ENCODE measurements around the gene HORMAD2.

Gene HORMAD2

GRCh38 chr22:30196141-30196879, 116.0 kb downstream of the HORMAD2 start (continued):
- peak; percentile 67 for TF ChIP-seq KLF8 (tag by site-specific recombination; IDR thresholded peaks at IDR 0.05)
- no peak for TF ChIP-seq ZNF133 (tag by site-specific recombination; IDR thresholded peaks at IDR 0.05)
- peak; percentile 89 for TF ChIP-seq ZNF24 (tag by site-specific recombination; IDR thresholded peaks at IDR 0.05)
- no peak for TF ChIP-seq ELK4 (IDR thresholded peaks at IDR 0.05; ENCODE audit: borderline replicate concordance, low read depth, low read length)
- TF ChIP-seq PATZ1 (tag by site-specific recombination; IDR thresholded peaks at IDR 0.05): peak; percentile 90
- peak; percentile 70 for TF ChIP-seq KLF16 (tag by site-specific recombination; IDR thresholded peaks at IDR 0.05)
- no peak for TF ChIP-seq ZNF155 (tag by site-specific recombination; IDR thresholded peaks at IDR 0.05)
- TF ChIP-seq ZNF768 (tag by site-specific recombination; IDR thresholded peaks at IDR 0.05): peak; percentile 71; the same call in 1 of the 2 replicates
- TF ChIP-seq ZNF701 (tag by site-specific recombination; IDR thresholded peaks at IDR 0.05): no peak
- no peak for TF ChIP-seq ZBTB49 (tag by site-specific recombination; IDR thresholded peaks at IDR 0.05; ENCODE audit: low read depth)
- no peak for TF ChIP-seq ZNF555 (tag by site-specific recombination; conservative IDR thresholded peaks at IDR 0.05)
- TF ChIP-seq ZSCAN4 (tag by site-specific recombination; IDR thresholded peaks at IDR 0.05): peak; percentile 59
- TF ChIP-seq ZSCAN30 (tag by site-specific recombination; IDR thresholded peaks at IDR 0.05): peak; percentile 17; the same call in 1 of the 2 replicates
- TF ChIP-seq ZFP37 (tag by site-specific recombination; IDR thresholded peaks at IDR 0.05): no peak; the same call in 1 of the 2 replicates
- no peak for TF ChIP-seq ZNF114 (tag by site-specific recombination; IDR thresholded peaks at IDR 0.05)
- TF ChIP-seq ZNF157 (tag by site-specific recombination; IDR thresholded peaks at IDR 0.05): no peak
- no peak for TF ChIP-seq ZNF707 (tag by site-specific recombination; IDR thresholded peaks at IDR 0.05)
- TF ChIP-seq ZBTB48 (tag by site-specific recombination; IDR thresholded peaks at IDR 0.05): peak; percentile 98
- no peak; the same call in 1 of the 2 replicates for TF ChIP-seq ZBTB1 (tag by site-specific recombination; IDR thresholded peaks at IDR 0.05)
- TF ChIP-seq OSR2 (tag by site-specific recombination; IDR thresholded peaks at IDR 0.05): peak; percentile 88
- peak; percentile 86; the same call in 1 of the 2 replicates for TF ChIP-seq ZNF639 (tag by site-specific recombination; IDR thresholded peaks at IDR 0.05)
- TF ChIP-seq ZBTB11 (tag by site-specific recombination; conservative IDR thresholded peaks at IDR 0.05; ENCODE audit: low read depth): no peak
- TF ChIP-seq ZNF433 (tag by site-specific recombination; IDR thresholded peaks at IDR 0.05; ENCODE audit: low read depth): no peak
- TF ChIP-seq ZNF394 (tag by site-specific recombination; IDR thresholded peaks at IDR 0.05; ENCODE audit: borderline replicate concordance): peak; percentile 67; the same call in 1 of the 2 replicates
- TF ChIP-seq KLF17 (tag by site-specific recombination; IDR thresholded peaks at IDR 0.05): 0 out of 2 replicates have a peak, but pooled peaks have one; percentile 11
